Stimulated activated CD4-positive, alpha-beta T cell treated with anti-CD3 and anti-CD28 coated beads, Interleukin-1b, Interleukin-23, amount 100 ng/mL, for 48 hours (primary cell): ENCODE measurements around the gene ADRB1.

Experiments used
- DNase-seq: peaks from one replicate; pipeline ENCODE4 v3.0.0-alpha.2; 2020

The ADRB1 gene

GRCh38 chr10:114058297-114058696 is 14.6 kb downstream of the ADRB1 start:
- no peak for DNase-seq

DNA sequence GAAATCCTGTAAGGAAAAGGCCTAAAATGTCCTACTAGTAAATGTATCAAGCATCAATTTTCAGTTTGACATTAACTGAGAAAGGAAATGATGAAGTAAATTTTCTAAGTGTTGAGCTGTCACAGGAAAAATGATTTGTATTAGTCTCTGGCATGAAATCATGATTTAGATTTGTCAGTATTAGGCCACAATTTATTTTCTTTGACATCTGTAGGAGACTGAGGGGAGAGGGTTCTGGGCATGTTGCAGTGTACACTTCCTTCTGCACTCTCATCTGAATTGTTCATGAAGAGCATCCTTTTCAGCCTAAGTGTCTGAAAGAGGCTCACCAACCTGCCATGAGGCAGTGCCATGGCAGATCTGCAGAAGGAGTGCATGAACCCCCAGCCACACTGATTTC is 15.9 kb downstream of the ADRB1 start:
- no peak for DNase-seq

GRCh38 chr10:114060456-114060855 is 16.8 kb downstream of the ADRB1 start:
- no peak for DNase-seq

GRCh38 chr10:114061148-114061547 is 17.5 kb downstream of the ADRB1 start:
- no peak for DNase-seq

DNA sequence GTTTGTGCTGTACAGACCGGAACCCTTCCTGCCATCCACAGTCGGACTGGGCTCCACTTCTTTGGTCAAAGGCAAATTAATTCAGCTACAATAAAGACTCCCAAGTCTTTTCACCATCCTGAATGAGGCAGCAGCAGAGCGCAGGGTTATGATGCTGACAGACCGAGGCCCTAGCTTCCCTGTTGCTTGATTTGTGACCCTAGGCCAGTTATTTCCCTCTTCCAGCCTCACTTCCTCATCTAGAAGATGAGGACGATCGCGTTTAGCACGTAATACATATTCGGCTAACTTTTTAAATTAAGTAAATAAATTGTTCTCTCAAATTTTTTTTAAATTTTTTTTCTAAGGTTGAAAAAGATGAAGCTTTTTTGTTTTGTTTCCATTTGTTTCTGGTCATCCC is 18.1 kb downstream of the ADRB1 start:
- DNase-seq = no peak

- no peak for DNase-seq
Measured at GRCh38 chr10:114064151-114065048, 20.7 kb downstream of the ADRB1 start.

- no peak for DNase-seq
Measured at GRCh38 chr10:114065049-114065435, 21.4 kb downstream of the ADRB1 start.

GRCh38 chr10:114068054-114068707 is 24.5 kb downstream of the ADRB1 start:
- DNase-seq = no peak

- no peak for DNase-seq
Measured at GRCh38 chr10:114070710-114071109, 27.0 kb downstream of the ADRB1 start.

DNA sequence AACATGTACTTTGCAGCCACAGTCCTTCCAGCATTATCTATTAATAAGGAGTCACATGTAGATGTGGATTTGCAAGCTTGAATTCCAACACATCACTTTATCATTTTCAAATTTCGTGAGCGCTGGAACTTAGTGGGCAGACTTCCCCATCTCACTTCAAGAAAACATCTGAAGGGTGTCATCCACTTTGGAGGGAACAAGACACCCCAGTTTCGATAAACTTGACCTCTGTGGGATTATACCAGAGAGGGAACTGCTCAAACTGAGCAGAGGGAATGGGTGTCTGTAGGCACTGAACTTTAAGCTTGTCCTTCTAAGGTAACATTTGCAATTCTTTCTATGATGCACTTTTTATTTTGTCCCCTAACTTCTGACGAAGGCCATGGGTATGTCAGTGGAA is 27.5 kb downstream of the ADRB1 start:
- no peak for DNase-seq

- no peak for DNase-seq
Measured at GRCh38 chr10:114073395-114074186, 29.9 kb downstream of the ADRB1 start.

GRCh38 chr10:114075093-114075492 is 31.4 kb downstream of the ADRB1 start:
- DNase-seq = no peak

- no peak for DNase-seq
Measured at GRCh38 chr10:114077347-114077746, 33.7 kb downstream of the ADRB1 start.

DNA sequence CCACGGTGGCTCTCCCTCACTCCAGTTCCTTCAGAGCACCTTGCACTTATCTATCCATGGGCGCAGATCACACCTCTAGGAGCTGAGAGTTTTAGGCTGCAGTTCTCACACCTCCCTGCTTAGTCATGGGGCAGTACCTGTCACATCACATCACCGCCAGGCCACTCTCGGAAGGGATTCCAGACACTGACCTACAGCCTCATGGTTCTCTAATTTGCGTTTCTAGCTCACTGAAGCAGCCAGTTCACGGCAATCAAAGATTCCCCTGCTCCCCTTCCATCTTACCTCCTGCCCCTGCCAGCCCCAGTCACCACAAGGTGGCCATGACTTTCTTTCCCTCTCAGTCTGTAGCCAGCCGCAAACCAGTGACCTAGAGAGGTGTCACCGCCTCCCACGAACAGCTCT is 34.2 kb downstream of the ADRB1 start:
- DNase-seq = no peak

DNA sequence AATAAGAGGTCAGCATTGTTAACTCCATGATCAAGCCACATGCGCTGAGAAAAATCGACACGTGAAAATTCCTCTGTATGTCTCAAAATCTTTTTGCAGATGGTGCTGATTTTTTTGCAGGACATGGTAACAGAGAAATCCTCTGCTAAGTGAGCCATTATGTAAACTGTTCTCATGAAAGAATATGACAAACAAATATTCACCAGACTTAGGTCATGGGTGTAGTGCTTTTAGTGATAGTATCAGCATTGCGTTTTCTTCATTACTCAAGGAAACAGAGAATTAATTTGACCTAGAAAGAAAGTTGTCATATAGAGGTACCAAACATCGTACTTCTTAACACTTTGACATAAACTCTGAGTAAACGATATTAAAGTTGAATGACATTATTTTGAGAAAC is 34.7 kb downstream of the ADRB1 start:
- no peak for DNase-seq

DNA sequence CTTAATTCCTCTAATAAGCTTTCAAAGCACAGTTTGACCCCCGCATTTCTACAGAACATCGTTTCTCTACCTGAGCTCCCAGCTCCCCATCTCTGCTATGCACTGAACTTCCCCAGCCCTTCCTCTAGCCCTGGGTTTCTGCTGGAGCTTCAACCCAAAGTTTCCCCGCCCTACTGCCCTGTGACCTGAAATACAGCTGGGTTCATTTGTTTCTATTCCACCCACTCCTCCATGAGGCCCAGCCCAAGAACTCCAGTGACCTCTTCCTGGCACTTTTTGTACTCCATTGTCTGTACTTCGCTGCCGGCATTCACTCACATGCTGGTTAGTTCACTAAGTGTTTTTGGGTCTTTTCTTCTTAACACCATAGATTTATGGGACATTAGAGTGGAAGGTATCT is 35.8 kb downstream of the ADRB1 start:
- DNase-seq = no peak

DNA sequence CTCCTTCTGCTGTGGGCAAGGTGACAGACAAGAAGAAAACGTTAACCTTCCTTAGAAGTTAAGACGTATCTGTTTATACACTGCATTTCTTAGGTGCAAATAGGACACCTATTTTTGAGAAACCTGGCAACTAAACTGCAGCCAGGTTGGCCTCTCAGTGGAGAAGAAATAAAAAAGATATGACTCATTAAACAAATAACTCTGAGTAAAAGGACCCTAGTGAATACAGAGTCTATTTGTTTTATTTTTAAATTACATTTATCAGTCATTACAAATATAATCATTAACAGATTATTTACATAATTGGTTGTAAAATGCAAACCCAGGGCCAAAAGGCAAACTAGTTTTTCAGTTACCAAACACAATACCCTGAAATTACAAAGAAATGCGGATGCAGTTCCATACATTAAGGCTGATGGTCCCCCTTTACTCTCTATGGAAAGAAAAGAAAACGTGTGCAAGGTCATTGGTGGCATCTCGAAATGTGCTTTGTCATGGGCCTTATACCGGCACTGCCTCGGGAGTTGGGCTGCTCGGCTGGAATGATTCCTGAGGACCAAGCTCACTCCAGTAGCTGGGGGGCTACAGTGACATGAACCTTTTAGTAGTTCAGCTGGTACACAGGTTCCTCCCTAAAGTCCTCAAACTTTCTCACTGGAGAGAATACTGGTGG is 38.4 kb downstream of the ADRB1 start:
- no peak for DNase-seq

DNA sequence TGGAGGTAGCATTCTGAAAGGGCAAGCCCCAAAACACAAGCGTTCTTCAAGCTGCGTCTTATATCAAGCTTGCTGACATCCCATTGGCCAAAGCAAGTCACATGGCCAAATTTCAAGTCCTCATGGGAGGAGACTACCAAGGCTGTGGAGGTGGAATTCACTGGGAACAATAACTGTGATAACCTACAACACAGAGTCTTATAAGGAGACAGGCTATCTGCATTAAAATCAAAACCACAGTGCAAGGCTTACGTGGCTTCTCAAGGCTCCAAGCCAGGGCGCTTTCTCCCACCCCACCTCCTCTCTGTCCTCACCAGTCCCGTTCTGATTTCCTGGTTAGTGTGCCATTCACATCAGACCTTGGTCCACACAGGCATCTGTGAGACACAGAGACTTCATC is 39.4 kb downstream of the ADRB1 start:
- no peak for DNase-seq

DNA sequence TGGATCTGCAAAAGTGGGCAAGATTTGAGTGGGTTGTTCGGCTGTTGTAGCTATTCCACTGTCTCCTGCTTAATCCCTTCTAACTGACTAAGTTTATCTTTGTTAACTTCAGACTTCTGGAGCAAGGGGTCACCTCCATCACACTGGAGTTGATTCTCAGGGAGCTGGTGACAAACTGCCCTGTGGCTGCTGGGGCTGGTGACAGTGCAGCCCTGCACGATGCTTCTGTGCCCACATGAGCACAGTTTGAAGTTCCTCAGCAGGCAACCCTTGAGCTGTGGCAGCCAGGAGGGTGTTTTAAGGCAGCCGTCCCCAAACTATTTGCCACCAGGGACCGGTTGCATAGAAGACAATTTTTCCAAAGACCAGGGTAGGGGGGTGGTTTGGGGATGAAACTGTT is 40.5 kb downstream of the ADRB1 start:
- DNase-seq = peak; percentile 14

DNA sequence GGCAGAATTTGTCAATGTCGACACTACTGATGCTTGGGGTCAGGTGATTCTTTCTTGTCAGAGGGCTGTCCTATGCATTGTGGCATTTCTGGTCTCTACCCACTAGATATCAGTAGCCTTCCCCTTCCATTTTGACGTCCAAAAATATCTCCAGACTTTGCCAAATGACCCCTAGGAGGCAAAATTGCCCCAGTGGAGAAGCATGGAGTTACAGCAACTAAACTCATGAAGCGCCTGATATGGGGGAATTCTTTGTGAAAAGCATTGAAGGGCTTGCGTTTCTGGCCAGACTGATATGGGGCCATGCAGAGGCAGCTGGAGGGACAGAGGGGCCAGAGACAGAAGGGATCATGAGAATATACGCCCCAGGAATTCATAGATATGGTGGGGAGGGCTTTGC is 43.6 kb downstream of the ADRB1 start:
- no peak for DNase-seq

- DNase-seq = no peak
Measured at GRCh38 chr10:114087655-114088054, 44.0 kb downstream of the ADRB1 start.

GRCh38 chr10:114094795-114095194 is 51.1 kb downstream of the ADRB1 start:
- DNase-seq = no peak
